ENCODE results near the gene TLDC2. TPM values are rescaled to one million over a fixed set of nuclear protein-coding genes. Genes with fewer than 3 reads are reported as not detected.

TLDC2 gene
- total and polyA plus RNA-seq, 2 of the 8 experiments (the other 6 are each of a cell fraction or from before 2014, with no cell fraction given) = 0.29 to 0.34 TPM

GRCh38 chr20:36893801-36894200, 17.9 kb downstream of the TLDC2 start (continued):
- TF ChIP-seq, protein P1, sequence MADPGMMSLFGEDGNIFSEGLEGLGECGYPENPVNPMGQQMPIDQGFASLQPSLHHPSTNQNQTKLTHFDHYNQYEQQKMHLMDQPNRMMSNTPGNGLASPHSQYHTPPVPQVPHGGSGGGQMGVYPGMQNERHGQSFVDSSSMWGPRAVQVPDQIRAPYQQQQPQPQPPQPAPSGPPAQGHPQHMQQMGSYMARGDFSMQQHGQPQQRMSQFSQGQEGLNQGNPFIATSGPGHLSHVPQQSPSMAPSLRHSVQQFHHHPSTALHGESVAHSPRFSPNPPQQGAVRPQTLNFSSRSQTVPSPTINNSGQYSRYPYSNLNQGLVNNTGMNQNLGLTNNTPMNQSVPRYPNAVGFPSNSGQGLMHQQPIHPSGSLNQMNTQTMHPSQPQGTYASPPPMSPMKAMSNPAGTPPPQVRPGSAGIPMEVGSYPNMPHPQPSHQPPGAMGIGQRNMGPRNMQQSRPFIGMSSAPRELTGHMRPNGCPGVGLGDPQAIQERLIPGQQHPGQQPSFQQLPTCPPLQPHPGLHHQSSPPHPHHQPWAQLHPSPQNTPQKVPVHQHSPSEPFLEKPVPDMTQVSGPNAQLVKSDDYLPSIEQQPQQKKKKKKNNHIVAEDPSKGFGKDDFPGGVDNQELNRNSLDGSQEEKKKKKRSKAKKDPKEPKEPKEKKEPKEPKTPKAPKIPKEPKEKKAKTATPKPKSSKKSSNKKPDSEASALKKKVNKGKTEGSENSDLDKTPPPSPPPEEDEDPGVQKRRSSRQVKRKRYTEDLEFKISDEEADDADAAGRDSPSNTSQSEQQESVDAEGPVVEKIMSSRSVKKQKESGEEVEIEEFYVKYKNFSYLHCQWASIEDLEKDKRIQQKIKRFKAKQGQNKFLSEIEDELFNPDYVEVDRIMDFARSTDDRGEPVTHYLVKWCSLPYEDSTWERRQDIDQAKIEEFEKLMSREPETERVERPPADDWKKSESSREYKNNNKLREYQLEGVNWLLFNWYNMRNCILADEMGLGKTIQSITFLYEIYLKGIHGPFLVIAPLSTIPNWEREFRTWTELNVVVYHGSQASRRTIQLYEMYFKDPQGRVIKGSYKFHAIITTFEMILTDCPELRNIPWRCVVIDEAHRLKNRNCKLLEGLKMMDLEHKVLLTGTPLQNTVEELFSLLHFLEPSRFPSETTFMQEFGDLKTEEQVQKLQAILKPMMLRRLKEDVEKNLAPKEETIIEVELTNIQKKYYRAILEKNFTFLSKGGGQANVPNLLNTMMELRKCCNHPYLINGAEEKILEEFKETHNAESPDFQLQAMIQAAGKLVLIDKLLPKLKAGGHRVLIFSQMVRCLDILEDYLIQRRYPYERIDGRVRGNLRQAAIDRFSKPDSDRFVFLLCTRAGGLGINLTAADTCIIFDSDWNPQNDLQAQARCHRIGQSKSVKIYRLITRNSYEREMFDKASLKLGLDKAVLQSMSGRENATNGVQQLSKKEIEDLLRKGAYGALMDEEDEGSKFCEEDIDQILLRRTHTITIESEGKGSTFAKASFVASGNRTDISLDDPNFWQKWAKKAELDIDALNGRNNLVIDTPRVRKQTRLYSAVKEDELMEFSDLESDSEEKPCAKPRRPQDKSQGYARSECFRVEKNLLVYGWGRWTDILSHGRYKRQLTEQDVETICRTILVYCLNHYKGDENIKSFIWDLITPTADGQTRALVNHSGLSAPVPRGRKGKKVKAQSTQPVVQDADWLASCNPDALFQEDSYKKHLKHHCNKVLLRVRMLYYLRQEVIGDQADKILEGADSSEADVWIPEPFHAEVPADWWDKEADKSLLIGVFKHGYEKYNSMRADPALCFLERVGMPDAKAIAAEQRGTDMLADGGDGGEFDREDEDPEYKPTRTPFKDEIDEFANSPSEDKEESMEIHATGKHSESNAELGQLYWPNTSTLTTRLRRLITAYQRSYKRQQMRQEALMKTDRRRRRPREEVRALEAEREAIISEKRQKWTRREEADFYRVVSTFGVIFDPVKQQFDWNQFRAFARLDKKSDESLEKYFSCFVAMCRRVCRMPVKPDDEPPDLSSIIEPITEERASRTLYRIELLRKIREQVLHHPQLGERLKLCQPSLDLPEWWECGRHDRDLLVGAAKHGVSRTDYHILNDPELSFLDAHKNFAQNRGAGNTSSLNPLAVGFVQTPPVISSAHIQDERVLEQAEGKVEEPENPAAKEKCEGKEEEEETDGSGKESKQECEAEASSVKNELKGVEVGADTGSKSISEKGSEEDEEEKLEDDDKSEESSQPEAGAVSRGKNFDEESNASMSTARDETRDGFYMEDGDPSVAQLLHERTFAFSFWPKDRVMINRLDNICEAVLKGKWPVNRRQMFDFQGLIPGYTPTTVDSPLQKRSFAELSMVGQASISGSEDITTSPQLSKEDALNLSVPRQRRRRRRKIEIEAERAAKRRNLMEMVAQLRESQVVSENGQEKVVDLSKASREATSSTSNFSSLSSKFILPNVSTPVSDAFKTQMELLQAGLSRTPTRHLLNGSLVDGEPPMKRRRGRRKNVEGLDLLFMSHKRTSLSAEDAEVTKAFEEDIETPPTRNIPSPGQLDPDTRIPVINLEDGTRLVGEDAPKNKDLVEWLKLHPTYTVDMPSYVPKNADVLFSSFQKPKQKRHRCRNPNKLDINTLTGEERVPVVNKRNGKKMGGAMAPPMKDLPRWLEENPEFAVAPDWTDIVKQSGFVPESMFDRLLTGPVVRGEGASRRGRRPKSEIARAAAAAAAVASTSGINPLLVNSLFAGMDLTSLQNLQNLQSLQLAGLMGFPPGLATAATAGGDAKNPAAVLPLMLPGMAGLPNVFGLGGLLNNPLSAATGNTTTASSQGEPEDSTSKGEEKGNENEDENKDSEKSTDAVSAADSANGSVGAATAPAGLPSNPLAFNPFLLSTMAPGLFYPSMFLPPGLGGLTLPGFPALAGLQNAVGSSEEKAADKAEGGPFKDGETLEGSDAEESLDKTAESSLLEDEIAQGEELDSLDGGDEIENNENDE (IDR thresholded peaks at IDR 0.05; ENCODE audit: insufficient replicate concordance, low read length) = no peak
- TF ChIP-seq CBX5 (IDR thresholded peaks at IDR 0.05; ENCODE audit: low read depth, low read length) (no peak), CBX8 (IDR thresholded peaks at IDR 0.05; ENCODE audit: borderline replicate concordance, low read depth, low read length) (no peak), EGR1 (IDR thresholded peaks at IDR 0.05; ENCODE audit: borderline replicate concordance, low read depth, low read length) (no peak), FOSL1 (IDR thresholded peaks at IDR 0.05; ENCODE audit: insufficient read depth, low read depth, low read length) (no peak), EZH2 (IDR thresholded peaks at IDR 0.05; ENCODE audit: low read depth, low read length, severe bottlenecking) (no peak), CTBP2 (IDR thresholded peaks at IDR 0.05; ENCODE audit: borderline replicate concordance, insufficient read depth, insufficient read length, low read length) (no peak), SUZ12 (IDR thresholded peaks at IDR 0.05; ENCODE audit: low read length) (no peak), POU5F1 (IDR thresholded peaks at IDR 0.05; ENCODE audit: low read depth, low read length) (no peak)
- TF ChIP-seq, protein P2, sequence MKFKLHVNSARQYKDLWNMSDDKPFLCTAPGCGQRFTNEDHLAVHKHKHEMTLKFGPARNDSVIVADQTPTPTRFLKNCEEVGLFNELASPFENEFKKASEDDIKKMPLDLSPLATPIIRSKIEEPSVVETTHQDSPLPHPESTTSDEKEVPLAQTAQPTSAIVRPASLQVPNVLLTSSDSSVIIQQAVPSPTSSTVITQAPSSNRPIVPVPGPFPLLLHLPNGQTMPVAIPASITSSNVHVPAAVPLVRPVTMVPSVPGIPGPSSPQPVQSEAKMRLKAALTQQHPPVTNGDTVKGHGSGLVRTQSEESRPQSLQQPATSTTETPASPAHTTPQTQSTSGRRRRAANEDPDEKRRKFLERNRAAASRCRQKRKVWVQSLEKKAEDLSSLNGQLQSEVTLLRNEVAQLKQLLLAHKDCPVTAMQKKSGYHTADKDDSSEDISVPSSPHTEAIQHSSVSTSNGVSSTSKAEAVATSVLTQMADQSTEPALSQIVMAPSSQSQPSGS (IDR thresholded peaks at IDR 0.05; ENCODE audit: low read length) = no peak

Data from H1 (cell line).